IMR-90 (cell line): Measurements from ENCODE around the gene TDRD3. TPM values are rescaled to one million over a fixed set of nuclear protein-coding genes. Genes with fewer than 3 reads are reported as not detected.

Experiments
- ATAC-seq: fragments of 200-7000 bp; cut with Tn5 transposase; 2 replicates; pipeline ENCODE4 v1.9.1; 2020; ENCODE audit warnings: low read depth, mild to moderate bottlenecking, moderate library complexity
- BruUV-seq: library from RNA; stranded (reverse); fragments of 400-500 nt; replicated peaks from 2 replicates; lab custom pipeline; 2021; lab: Mats Ljungman, UMichigan
- CTCF ChIA-PET: fragments of 300-600 bp; formaldehyde crosslinking; extraction: SDS; loops from one replicate; lab custom pipeline; 2021; ENCODE audit warnings: antibody characterized with exemption; lab: Yijun Ruan, JAX
- POLR2A ChIA-PET: fragments of 300-600 bp; sonication (Branson Sonifier 250); formaldehyde crosslinking; loops from one replicate; lab custom pipeline; 2022; ENCODE audit warnings: antibody characterized with exemption; ENCODE audit not compliant: unreplicated experiment; lab: Charles Lee
- DNase-seq: peaks from one replicate; pipeline ENCODE4 v3.0.0; 2013
- H2AFZ ChIP-seq: replicated peaks from 2 replicates; pipeline ENCODE3; 2013; ENCODE audit warnings: low read length, mild to moderate bottlenecking; ENCODE audit not compliant: poor library complexity
- H2AK5ac ChIP-seq: 2 replicates; pipeline ENCODE4 v1.6.1; 2013; ENCODE audit warnings: low read depth, low read length, inconsistent platforms
- H2AK9ac ChIP-seq: replicated peaks from 2 replicates; pipeline ENCODE3; 2013; ENCODE audit warnings: mild to moderate bottlenecking, low read depth, low read length, moderate library complexity; ENCODE audit not compliant: poor library complexity
- H2BK120ac ChIP-seq: 2 replicates; pipeline ENCODE4 v1.6.1; 2013; ENCODE audit warnings: low read depth, low read length, inconsistent platforms
- H2BK15ac ChIP-seq: 3 replicates; pipeline ENCODE4 v1.6.1; 2013; ENCODE audit warnings: low read depth, low read length, inconsistent platforms
- H2BK20ac ChIP-seq: 2 replicates; pipeline ENCODE4 v1.6.1; 2013; ENCODE audit warnings: low read depth, mild to moderate bottlenecking, inconsistent platforms, low read length, moderate library complexity
- H2BK5ac ChIP-seq: 2 replicates; pipeline ENCODE4 v1.6.1; 2013; ENCODE audit warnings: mild to moderate bottlenecking, low read depth, low read length, inconsistent platforms; ENCODE audit not compliant: poor library complexity, severe bottlenecking
- H3K14ac ChIP-seq: replicated peaks from 2 replicates; pipeline ENCODE4 v1.6.1; 2013; ENCODE audit warnings: low read depth, low read length, inconsistent platforms
- H3K18ac ChIP-seq: 2 replicates; pipeline ENCODE4 v1.6.1; 2013; ENCODE audit warnings: low read depth, low read length, control low read depth
- H3K23ac ChIP-seq: 2 replicates; pipeline ENCODE4 v1.6.1; 2013; ENCODE audit warnings: low read depth, low read length, inconsistent platforms
- H3K27ac ChIP-seq: 2 replicates; pipeline ENCODE4 v1.5.1; 2013; ENCODE audit warnings: mild to moderate bottlenecking, control low read depth, low read length; ENCODE audit not compliant: insufficient read depth
- H3K27me3 ChIP-seq: 2 replicates; pipeline ENCODE4 v1.6.1; 2013; ENCODE audit warnings: low read length; ENCODE audit not compliant: control insufficient read depth, insufficient read depth
- H3K36me3 ChIP-seq: 2 replicates; pipeline ENCODE4 v1.6.1; 2013; ENCODE audit warnings: low read length, mixed read lengths; ENCODE audit not compliant: control insufficient read depth, insufficient read depth
- H3K4ac ChIP-seq: 2 replicates; pipeline ENCODE4 v1.6.1; 2013; ENCODE audit warnings: low read depth, low read length, inconsistent platforms
- H3K4me1 ChIP-seq: 2 replicates; pipeline ENCODE4 v1.6.1; 2013; ENCODE audit warnings: low read length, mixed read lengths; ENCODE audit not compliant: control insufficient read depth, insufficient read depth
- H3K4me2 ChIP-seq: 2 replicates; pipeline ENCODE4 v1.6.1; 2013; ENCODE audit warnings: low read depth, mild to moderate bottlenecking, control low read depth, low read length, moderate library complexity
- H3K4me3 ChIP-seq: 2 replicates; pipeline ENCODE4 v1.5.1; 2013; ENCODE audit warnings: low read depth, mild to moderate bottlenecking, control low read depth, low read length, moderate library complexity; ENCODE audit not compliant: insufficient read depth
- H3K56ac ChIP-seq: 2 replicates; pipeline ENCODE4 v1.6.1; 2013; ENCODE audit warnings: low read length, inconsistent platforms; ENCODE audit not compliant: insufficient read depth; ENCODE audit errors: extremely low read depth
- H3K79me1 ChIP-seq, 2 experiments: 2 replicates each; pipeline ENCODE4 v1.6.1; 2013; ENCODE audit warnings: low read length in 2 of 2, inconsistent platforms in 1 of 2, low read depth in 1 of 2
- H3K9ac ChIP-seq: 2 replicates; pipeline ENCODE4 v1.6.1; 2013; ENCODE audit warnings: low read depth, low read length, control low read depth
- H3K9me1 ChIP-seq: 2 replicates; pipeline ENCODE4 v1.6.1; 2013; ENCODE audit warnings: low read length, inconsistent platforms; ENCODE audit not compliant: insufficient read depth
- H3K9me3 ChIP-seq: 2 replicates; pipeline ENCODE4 v1.6.1; 2013; ENCODE audit warnings: low read length; ENCODE audit not compliant: control insufficient read depth, insufficient read depth
- H4K20me1 ChIP-seq: 2 replicates; pipeline ENCODE4 v1.6.1; 2013; ENCODE audit warnings: low read length, inconsistent platforms; ENCODE audit not compliant: insufficient read depth
- H4K5ac ChIP-seq: 2 replicates; pipeline ENCODE4 v1.6.1; 2013; ENCODE audit warnings: mild to moderate bottlenecking, low read depth, low read length, control low read depth
- H4K8ac ChIP-seq, 2 experiments: 2 replicates each; pipeline ENCODE4 v1.6.1; 2013; ENCODE audit warnings: low read depth in 2 of 2, low read length in 2 of 2, control low read depth in 1 of 2, inconsistent platforms in 1 of 2
- H4K91ac ChIP-seq: 2 replicates; pipeline ENCODE4 v1.6.1; 2013; ENCODE audit warnings: low read depth, low read length, inconsistent platforms; ENCODE audit not compliant: insufficient read depth
- CHD1 ChIP-seq: IDR thresholded peaks from 2 replicates; pipeline ENCODE4 v1.6.1; 2012; ENCODE audit warnings: low read depth, low read length, improper control_type of control experiment
- ELK1 ChIP-seq: fragments of 150-350 bp; IDR thresholded peaks from 2 replicates; pipeline ENCODE4 v1.6.1; 2016; ENCODE audit warnings: low read depth, mild to moderate bottlenecking, low read length, moderate library complexity, borderline replicate concordance
- MAZ ChIP-seq: IDR thresholded peaks from 2 replicates; pipeline ENCODE4 v1.6.1; 2012; ENCODE audit warnings: low read depth, mild to moderate bottlenecking, low read length, improper control_type of control experiment, moderate library complexity, borderline replicate concordance
- MXI1 ChIP-seq: IDR thresholded peaks from 2 replicates; pipeline ENCODE4 v1.6.1; 2012; ENCODE audit warnings: low read depth, mild to moderate bottlenecking, low read length, moderate library complexity, borderline replicate concordance
- RCOR1 ChIP-seq: IDR thresholded peaks from 2 replicates; pipeline ENCODE4 v1.6.1; 2012; ENCODE audit warnings: mild to moderate bottlenecking, low read length, improper control_type of control experiment; ENCODE audit not compliant: insufficient replicate concordance
- SMC3 ChIP-seq: fragments of 150-350 bp; IDR thresholded peaks from 2 replicates; pipeline ENCODE4 v1.6.1; 2016; ENCODE audit warnings: low read depth, mild to moderate bottlenecking, antibody characterized with exemption, low read length, moderate library complexity
- USF2 ChIP-seq: fragments of 150-350 bp; IDR thresholded peaks from 2 replicates; pipeline ENCODE4 v1.6.1; 2017; ENCODE audit warnings: mild to moderate bottlenecking, antibody characterized with exemption, low read length, low read depth
- WGBS, 2 experiments: methylation state at CpG; one replicate each; pipeline versions ENCODE4 v1.1.5 to v1.1.7; 2013; ENCODE audit warnings: missing lambda C conversion rate in 2 of 2; ENCODE audit not compliant: insufficient read length in 1 of 2; ENCODE audit errors: extremely low coverage in 2 of 2; 5-methylcytosine and 5-hydroxymethylcytosine counted together
- dilution Hi-C: fragments of 300-500 bp; cut with HindIII; formaldehyde crosslinking; loops from one replicate; pipeline ENCODE4 v1.14.3; 2018; ENCODE audit warnings: low sequenced_read_pairs; ENCODE audit not compliant: unreplicated experiment
- in situ Hi-C: fragments of 300-500 bp; cut with MboI; formaldehyde crosslinking; loops from 3 replicates; pipeline ENCODE4 v1.14.3; 2019; ENCODE audit warnings: low sequenced_read_pairs, inconsistent platforms, mixed read lengths
- intact Hi-C: fragments of 100-400 bp; cut with micrococcal nuclease; formaldehyde crosslinking; loops from 2 replicates; pipeline ENCODE4 v1.10.0; 2022
- polyA plus RNA-seq, 3 experiments: library from polyadenylated mRNA; depleted of rRNA; stranded (reverse); fragments of >200 nt; gene quantifications; 2 replicates each; pipeline ENCODE4 v1.2.3, GENCODE V29; 2012; ENCODE audit warnings: low replicate concordance in 1 of 3
- total RNA-seq: library from RNA; depleted of rRNA; stranded (reverse); fragments of >200 nt; gene quantifications from 2 replicates; pipeline ENCODE4 v1.2.3, GENCODE V29; 2012

Gene TDRD3
- total and polyA plus RNA-seq, 2 of the 4 experiments (the other 2 are of a cell fraction) = 3.9 to 12.0 TPM

- H2AFZ ChIP-seq = peak overlapping the region; percentile 9
- no peak for DNase-seq
- no peak overlapping the region for H3K9ac ChIP-seq
Measured at GRCh38 chr13:60584976-60585375, 188.0 kb downstream of the TDRD3 start.

More at GRCh38 chr13:60584976-60585375, 188.0 kb downstream of the TDRD3 start:
- dilution Hi-C loops = no loop called here
- Histone ChIP-seq H2BK15ac (no peak overlapping the region), H3K4me3 (no peak overlapping the region), H3K4ac (no peak overlapping the region), H3K9me3 (0 out of 2 replicates have a peak, but pooled peaks cover 1% of the 10 kb centered on the region), H2BK5ac (no peak overlapping the region), H3K14ac (no peak overlapping the region), H3K27ac (no peak overlapping the region), H3K18ac (no peak overlapping the region), H4K8ac (no peak overlapping the region), H3K9me1 (no peaks in the 10 kb centered on the region), H4K91ac (no peak overlapping the region), H2BK120ac (no peak overlapping the region), H4K20me1 (no peaks in the 10 kb centered on the region), H2AK5ac (no peak overlapping the region), H4K5ac (no peak overlapping the region), H3K4me1 (no peaks in the 10 kb centered on the region), H3K56ac (no peak overlapping the region), H3K36me3 (no peaks in the 10 kb centered on the region), H2AK9ac (no peak overlapping the region), H3K4me2 (no peak overlapping the region), H2BK20ac (no peak overlapping the region), H3K79me1 (no peaks in the 10 kb centered on the region), H3K27me3 (no peaks in the 10 kb centered on the region), H3K23ac (no peak overlapping the region)
- ChIA-PET POLR2A (no interaction called here), CTCF (no interaction called here)
- ATAC-seq = peak; percentile 61
- no TSS peak for BruUV-seq
- TF ChIP-seq USF2 (no peak), MXI1 (no peak), RCOR1 (no peak), CHD1 (no peak), SMC3 (no peak), MAZ (no peak), ELK1 (no peak)
- WGBS, 2 experiments = 74% methylated on average over 9 of the region's 11 CpGs; no CpG with 5 or more reads in 1 of the 2 experiments
- intact Hi-C loops = no loop called here
- in situ Hi-C loops = no loop called here
